ENCODE measurements around the gene PARPBP.

DNA sequence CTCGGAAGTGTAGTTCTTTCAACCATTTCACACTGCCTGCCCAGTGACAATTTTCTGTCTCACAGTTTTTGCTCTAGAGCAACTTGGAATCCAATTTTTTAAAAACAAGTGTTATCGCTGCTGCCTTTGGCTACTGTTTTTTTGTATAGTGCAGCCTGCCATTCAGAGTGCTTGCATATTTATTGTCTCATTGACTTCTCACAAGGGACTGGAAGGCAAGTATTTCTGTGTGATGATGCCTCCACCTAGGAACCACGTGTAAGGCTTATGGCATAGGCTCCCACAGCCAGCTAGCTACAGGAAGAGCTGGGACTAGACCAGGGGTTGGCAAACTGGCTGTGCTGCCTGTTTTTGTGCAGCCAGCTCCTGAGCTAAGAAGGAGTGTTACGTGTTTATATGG is 903 bp downstream of the PARPBP start:
- TF ChIP-seq, protein P1, sequence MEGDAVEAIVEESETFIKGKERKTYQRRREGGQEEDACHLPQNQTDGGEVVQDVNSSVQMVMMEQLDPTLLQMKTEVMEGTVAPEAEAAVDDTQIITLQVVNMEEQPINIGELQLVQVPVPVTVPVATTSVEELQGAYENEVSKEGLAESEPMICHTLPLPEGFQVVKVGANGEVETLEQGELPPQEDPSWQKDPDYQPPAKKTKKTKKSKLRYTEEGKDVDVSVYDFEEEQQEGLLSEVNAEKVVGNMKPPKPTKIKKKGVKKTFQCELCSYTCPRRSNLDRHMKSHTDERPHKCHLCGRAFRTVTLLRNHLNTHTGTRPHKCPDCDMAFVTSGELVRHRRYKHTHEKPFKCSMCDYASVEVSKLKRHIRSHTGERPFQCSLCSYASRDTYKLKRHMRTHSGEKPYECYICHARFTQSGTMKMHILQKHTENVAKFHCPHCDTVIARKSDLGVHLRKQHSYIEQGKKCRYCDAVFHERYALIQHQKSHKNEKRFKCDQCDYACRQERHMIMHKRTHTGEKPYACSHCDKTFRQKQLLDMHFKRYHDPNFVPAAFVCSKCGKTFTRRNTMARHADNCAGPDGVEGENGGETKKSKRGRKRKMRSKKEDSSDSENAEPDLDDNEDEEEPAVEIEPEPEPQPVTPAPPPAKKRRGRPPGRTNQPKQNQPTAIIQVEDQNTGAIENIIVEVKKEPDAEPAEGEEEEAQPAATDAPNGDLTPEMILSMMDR (IDR thresholded peaks at IDR 0.05): no peak
- no peak for TF ChIP-seq POLR2A (IDR thresholded peaks at IDR 0.05)
- TF ChIP-seq EP300 (IDR thresholded peaks at IDR 0.05): no peak
